Retinal pigment epithelial cell (primary cell): Measurements from ENCODE around the gene MTCH1.
"Not testable (repeated sequence)": the region's sequence is repeated elsewhere in the genome, so short reads cannot be mapped to it uniquely, and the experiment has no call there.

ENCODE experiments used
- DNase-seq: peaks from one replicate; pipeline ENCODE4 v3.0.0-alpha.2; 2010; ENCODE audit warnings: low read depth
- H3K4me3 ChIP-seq: 2 replicates; pipeline ENCODE4 v1.5.1; 2011; ENCODE audit warnings: mild to moderate bottlenecking, low read length, control low read depth, moderate library complexity
- TF ChIP-seq, protein P1 (sequence below): conservative IDR thresholded peaks from 2 replicates; pipeline ENCODE4 v1.5.1; 2011; ENCODE audit warnings: low read depth, low read length, control low read depth, inconsistent platforms

Gene MTCH1

DNA sequence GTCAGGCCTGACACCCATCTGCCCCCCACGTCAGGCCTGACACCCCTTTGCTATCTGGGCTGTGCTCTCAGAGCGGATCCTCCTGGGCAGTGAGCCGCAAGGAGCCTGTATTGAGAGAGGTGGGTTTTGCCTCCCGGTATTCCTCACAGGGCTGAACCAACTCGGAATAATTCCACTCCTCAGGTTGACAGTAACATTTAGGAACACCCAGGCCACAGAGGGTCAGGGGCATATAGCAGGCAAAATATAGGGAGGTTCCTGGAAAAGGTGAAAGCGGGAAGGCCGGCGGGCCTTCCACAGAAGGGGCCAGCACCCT is 12.7 kb upstream of the MTCH1 start:
- no peak for DNase-seq
- TF ChIP-seq, protein P1, sequence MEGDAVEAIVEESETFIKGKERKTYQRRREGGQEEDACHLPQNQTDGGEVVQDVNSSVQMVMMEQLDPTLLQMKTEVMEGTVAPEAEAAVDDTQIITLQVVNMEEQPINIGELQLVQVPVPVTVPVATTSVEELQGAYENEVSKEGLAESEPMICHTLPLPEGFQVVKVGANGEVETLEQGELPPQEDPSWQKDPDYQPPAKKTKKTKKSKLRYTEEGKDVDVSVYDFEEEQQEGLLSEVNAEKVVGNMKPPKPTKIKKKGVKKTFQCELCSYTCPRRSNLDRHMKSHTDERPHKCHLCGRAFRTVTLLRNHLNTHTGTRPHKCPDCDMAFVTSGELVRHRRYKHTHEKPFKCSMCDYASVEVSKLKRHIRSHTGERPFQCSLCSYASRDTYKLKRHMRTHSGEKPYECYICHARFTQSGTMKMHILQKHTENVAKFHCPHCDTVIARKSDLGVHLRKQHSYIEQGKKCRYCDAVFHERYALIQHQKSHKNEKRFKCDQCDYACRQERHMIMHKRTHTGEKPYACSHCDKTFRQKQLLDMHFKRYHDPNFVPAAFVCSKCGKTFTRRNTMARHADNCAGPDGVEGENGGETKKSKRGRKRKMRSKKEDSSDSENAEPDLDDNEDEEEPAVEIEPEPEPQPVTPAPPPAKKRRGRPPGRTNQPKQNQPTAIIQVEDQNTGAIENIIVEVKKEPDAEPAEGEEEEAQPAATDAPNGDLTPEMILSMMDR = no peak
- H3K4me3 ChIP-seq = no peak overlapping the region

DNA sequence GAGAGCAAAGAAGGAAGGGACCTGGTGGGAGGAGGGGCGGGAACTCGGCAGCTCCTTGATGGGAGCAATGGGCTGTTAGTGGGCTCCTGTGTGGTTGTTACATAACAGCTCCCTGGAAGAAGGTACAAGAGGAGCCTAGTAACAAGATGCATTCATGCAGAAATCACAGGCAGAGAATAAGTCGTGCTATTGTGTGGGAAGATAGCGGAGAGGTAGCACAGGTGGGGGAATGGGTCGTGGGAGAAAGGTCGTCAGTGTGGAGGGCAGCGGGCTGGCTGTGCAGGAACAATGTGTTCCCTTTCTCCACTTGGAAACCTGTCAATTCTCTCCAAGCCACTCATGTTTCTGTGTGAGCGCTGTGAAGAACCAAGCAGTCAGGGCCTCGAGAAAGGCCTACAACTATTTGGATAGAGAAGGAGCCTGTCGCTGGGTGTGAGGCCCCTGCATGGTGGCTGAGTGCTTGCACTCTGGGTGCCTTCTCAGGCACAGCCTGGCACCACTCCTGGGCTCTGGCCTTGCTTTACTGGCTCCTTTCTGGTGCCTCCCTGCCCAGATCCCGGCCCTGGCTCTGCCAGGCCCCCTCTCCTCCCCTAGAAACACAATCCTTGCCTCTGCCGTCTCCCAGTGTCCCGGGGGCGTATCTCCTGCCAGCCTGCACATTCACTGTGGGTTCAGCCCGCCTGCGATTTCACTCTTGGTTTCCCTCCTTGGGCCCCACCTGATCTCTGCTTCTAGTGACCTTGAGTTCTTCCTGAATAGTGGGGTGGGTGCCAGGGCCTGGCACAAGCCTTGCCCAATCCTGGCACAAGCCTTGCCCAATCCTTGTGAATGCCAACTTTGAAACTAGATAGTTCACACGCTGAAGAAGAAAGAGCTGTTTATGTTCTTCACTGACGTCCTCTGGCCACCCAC is 12.1 kb upstream of the MTCH1 start:
- TF ChIP-seq, protein P1 = no peak
- H3K4me3 ChIP-seq = no peak overlapping the region
- no peak for DNase-seq

DNA sequence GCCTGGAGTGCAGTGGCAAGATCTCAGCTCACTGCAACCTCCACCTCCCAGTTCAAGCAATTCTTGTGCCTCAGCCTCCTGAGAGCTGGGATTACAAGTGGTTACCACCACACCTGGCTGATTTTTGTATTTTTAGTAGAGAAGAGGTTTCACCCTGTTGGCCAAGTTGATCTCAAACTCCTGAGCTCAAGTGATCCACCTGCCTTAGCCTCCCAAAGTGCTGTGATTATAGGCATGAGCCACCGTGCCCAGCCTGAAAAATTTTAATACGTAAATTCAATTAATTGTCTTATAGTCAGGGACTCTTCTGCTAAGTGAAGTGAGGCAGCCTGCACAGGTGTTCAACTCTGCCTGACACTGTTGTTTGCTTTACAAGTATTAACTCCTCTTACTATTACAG is 4.4 kb upstream of the MTCH1 start:
- not testable (repeated sequence) for H3K4me3 ChIP-seq, DNase-seq

DNA sequence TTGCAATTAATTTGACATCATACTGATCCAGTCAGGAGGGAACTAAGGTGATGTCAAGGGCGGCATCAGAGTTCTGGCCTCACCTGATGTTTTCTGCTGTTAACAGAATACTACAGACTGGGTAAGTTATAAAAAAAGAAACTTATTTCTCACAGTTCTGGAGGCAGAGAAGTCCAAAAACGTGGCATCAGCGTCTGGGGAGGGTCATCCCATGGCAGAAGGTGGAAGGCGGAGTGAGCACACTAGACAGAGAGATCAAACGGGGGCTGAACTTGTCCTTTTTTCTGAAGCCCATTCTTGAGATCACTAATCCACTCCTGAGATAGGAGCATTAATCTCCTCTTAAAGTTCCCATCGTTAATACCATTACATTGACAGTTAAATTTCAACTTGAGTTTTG is 3.3 kb upstream of the MTCH1 start:
- no peak overlapping the region for H3K4me3 ChIP-seq
- DNase-seq = no peak
- TF ChIP-seq, protein P1 = no peak

DNA sequence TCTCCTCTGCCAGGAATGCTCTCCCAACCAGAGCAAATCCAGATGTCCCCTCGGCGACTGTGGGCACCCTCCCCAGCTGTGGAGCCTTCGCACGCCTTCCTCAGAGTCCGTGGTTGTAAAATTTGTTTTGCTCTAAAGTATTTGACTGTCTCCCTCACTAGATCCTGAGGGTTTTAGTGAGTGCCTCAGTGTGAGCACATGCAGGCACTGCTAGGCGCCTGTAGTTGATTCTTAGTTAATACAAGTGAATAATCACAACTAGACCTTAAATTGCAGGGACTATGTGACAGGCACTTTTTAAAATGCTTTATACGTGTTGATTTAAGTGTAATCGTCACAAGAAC is 680 bp upstream of the MTCH1 start:
- TF ChIP-seq, protein P1 = no peak
- no peak for DNase-seq
- peak overlapping the region; percentile 70 for H3K4me3 ChIP-seq

DNA sequence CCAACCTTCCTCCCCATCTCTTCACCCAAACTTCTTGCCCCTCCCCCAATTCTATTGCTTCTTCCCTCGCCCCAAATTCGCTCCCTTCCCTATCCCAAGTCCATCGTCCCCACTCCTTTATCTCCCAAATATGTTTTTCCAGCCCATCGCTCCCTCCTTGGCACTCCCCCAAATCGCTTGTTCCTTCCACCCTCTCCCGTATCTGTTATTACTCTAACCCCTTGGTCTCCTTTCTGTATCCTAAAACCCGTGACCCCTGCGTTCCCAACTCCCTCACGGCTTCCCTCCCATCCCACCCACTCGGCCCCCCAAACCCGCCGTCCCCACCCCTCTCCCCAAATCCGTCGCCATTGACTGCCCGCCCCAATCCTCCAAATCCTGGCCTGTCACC is 584 bp downstream of the MTCH1 start:
- TF ChIP-seq, protein P1 = no peak
- DNase-seq = no peak

DNA sequence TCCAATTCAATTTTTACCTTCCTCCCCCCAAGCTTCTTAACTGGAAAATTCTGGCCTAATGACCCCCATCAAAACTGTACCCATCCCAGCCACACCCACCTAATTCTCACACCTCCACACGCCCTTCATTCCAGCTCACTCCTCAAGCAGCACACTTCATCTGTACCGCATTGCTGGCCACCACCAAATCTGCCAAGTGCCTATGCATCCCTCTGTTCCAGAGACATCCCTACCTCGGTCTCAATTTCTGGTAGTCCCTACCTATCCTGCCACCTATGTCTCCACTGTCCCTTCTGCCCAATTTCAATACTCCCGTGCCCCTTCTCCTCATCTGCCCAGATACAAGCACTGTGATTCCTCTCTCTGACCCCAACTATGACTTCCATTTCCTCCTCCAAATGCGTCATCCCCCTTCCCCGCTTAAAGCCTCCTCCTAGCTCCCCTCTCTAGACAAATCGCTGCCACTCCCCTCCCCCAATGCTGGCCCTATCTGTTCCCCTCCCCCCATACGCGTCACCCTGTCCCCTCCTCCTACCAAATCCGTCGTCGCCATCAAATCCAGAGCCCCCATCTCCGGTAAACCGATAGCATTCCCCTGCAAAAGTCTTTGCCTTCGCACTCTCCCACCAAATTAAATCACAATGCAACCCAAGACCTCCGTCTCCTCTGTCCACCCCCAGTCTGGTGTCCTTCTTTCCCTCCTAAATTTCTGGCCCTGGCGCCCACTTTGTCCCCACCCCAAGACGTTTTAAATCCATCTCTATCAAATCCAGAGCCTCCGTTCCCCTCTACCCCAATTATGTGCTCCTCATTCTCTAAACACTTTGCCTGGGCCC is 1.2 kb downstream of the MTCH1 start:
- TF ChIP-seq, protein P1 = no peak
- peak overlapping the region; percentile 95 for H3K4me3 ChIP-seq
- DNase-seq = no peak

More for the DNA sequence above, 584 bp downstream of the MTCH1 start:
- H3K4me3 ChIP-seq = peak overlapping the region; percentile 95
